SU-DHL-6 (cell line): Measurements from ENCODE around the gene SYTL5.

Experiments used
- CTCF ChIP-seq: fragments of 200-600 bp; sonication (generic); IDR thresholded peaks from one replicate; pipeline ENCODE4 v1.5.1; 2017; ENCODE audit warnings: antibody characterized with exemption, mild to moderate bottlenecking, low read length, moderate library complexity; ENCODE audit not compliant: insufficient read depth, poor library complexity, severe bottlenecking
- EZH2phosphoT487 ChIP-seq: fragments of 200-600 bp; sonication (generic), shearing (Covaris generic); conservative IDR thresholded peaks from 2 replicates; pipeline ENCODE4 v1.6.1; 2018; ENCODE audit warnings: mild to moderate bottlenecking, antibody characterized with exemption, low read length, moderate library complexity, mixed read lengths

GRCh38 chrX:38045538-38046096, 39.3 kb downstream of the SYTL5 start:
- no peak for TF ChIP-seq CTCF
- no peak for TF ChIP-seq EZH2phosphoT487
